Osteoblast (primary cell): ENCODE measurements around the gene PEDS1. TPM values are rescaled to one million over a fixed set of nuclear protein-coding genes. Genes with fewer than 3 reads are reported as not detected.

Experiments used
- DNase-seq: peaks from one replicate; pipeline ENCODE4 v3.0.0; 2011; ENCODE audit warnings: low spot score, mixed read lengths; ENCODE audit not compliant: insufficient read length; ENCODE audit errors: missing footprints
- H2AFZ ChIP-seq: 2 replicates; pipeline ENCODE4 v1.6.0; 2011; ENCODE audit warnings: mild to moderate bottlenecking, low read length
- H3K27ac ChIP-seq: 2 replicates; pipeline ENCODE4 v1.5.1; 2011; ENCODE audit warnings: mild to moderate bottlenecking, low read depth, low read length, moderate library complexity
- H3K27me3 ChIP-seq: 2 replicates; pipeline ENCODE4 v1.6.0; 2012; ENCODE audit warnings: mild to moderate bottlenecking, control low read depth, inconsistent platforms, low read length, moderate library complexity; ENCODE audit not compliant: insufficient read depth
- H3K36me3 ChIP-seq: 2 replicates; pipeline ENCODE4 v1.5.1; 2011; ENCODE audit warnings: mild to moderate bottlenecking, low read length, control low read depth, moderate library complexity; ENCODE audit not compliant: insufficient read depth
- H3K4me1 ChIP-seq: 2 replicates; pipeline ENCODE4 v1.5.1; 2011; ENCODE audit warnings: mild to moderate bottlenecking, low read length, control low read depth, moderate library complexity; ENCODE audit not compliant: insufficient read depth
- H3K4me2 ChIP-seq: 2 replicates; pipeline ENCODE4 v1.6.0; 2011; ENCODE audit warnings: mild to moderate bottlenecking, low read length; ENCODE audit not compliant: insufficient read depth
- H3K4me3 ChIP-seq: fragments of 200-600 bp; sonication (generic); 3 replicates; pipeline ENCODE4 v1.5.1; 2012; ENCODE audit warnings: mild to moderate bottlenecking, low read length, inconsistent platforms; ENCODE audit not compliant: insufficient read depth
- H3K79me2 ChIP-seq: 2 replicates; pipeline ENCODE4 v1.6.0; 2012; ENCODE audit warnings: mild to moderate bottlenecking, low read length, control low read depth, inconsistent platforms; ENCODE audit not compliant: insufficient read depth
- H3K9me3 ChIP-seq: 2 replicates; pipeline ENCODE4 v1.5.1; 2011; ENCODE audit warnings: low read depth, low read length, control low read depth
- H4K20me1 ChIP-seq: 2 replicates; pipeline ENCODE4 v1.6.0; 2012; ENCODE audit warnings: mild to moderate bottlenecking, low read length, control low read depth; ENCODE audit not compliant: insufficient read depth
- total RNA-seq: library from RNA; depleted of rRNA; stranded (reverse); fragments of >200 nt; gene quantifications from 2 replicates; pipeline ENCODE4 v1.2.3, GENCODE V29; 2012
- TF ChIP-seq, protein P1 (sequence below): IDR thresholded peaks from 2 replicates; pipeline ENCODE4 v1.5.1; 2011; ENCODE audit warnings: mild to moderate bottlenecking, low read depth, low read length, moderate library complexity; ENCODE audit errors: extremely low read depth

PEDS1 gene
- total RNA-seq, 1 donor = 37.6 TPM

DNA sequence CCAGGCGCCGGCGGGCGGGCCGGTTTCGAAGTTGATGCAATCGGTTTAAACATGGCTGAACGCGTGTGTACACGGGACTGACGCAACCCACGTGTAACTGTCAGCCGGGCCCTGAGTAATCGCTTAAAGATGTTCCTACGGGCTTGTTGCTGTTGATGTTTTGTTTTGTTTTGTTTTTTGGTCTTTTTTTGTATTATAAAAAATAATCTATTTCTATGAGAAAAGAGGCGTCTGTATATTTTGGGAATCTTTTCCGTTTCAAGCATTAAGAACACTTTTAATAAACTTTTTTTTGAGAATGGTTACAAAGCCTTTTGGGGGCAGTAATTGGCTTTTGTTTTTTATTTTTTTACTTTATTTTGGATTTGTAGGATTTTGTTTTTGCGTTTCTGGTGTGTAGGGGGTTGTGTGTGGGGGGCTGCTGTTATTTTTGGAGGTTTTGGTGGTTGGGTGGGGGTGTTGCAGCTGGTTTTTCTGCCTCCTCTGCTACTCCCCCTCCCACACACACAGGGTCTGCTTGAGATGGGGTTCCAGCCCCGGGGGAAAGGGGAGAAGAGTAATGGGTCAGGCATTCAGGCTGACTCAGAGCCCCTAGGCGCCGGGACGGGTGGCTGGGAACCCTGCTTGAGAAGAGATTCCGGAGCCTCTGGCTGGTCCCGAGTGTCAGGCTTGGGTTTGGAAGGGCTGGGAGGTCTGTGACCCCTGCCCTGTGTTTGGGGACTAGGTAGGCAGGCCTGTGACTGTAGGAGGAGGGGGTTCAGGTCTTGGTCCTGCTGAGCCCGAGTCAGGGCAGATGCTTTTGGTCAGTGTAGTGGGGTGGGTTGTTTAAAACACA, 39.1 kb upstream of the PEDS1 start:
- TF ChIP-seq, protein P1, sequence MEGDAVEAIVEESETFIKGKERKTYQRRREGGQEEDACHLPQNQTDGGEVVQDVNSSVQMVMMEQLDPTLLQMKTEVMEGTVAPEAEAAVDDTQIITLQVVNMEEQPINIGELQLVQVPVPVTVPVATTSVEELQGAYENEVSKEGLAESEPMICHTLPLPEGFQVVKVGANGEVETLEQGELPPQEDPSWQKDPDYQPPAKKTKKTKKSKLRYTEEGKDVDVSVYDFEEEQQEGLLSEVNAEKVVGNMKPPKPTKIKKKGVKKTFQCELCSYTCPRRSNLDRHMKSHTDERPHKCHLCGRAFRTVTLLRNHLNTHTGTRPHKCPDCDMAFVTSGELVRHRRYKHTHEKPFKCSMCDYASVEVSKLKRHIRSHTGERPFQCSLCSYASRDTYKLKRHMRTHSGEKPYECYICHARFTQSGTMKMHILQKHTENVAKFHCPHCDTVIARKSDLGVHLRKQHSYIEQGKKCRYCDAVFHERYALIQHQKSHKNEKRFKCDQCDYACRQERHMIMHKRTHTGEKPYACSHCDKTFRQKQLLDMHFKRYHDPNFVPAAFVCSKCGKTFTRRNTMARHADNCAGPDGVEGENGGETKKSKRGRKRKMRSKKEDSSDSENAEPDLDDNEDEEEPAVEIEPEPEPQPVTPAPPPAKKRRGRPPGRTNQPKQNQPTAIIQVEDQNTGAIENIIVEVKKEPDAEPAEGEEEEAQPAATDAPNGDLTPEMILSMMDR = no peak
- peaks cover 32% of the 10 kb centered on the region for H4K20me1 ChIP-seq
- DNase-seq = peak; percentile 98

DNA sequence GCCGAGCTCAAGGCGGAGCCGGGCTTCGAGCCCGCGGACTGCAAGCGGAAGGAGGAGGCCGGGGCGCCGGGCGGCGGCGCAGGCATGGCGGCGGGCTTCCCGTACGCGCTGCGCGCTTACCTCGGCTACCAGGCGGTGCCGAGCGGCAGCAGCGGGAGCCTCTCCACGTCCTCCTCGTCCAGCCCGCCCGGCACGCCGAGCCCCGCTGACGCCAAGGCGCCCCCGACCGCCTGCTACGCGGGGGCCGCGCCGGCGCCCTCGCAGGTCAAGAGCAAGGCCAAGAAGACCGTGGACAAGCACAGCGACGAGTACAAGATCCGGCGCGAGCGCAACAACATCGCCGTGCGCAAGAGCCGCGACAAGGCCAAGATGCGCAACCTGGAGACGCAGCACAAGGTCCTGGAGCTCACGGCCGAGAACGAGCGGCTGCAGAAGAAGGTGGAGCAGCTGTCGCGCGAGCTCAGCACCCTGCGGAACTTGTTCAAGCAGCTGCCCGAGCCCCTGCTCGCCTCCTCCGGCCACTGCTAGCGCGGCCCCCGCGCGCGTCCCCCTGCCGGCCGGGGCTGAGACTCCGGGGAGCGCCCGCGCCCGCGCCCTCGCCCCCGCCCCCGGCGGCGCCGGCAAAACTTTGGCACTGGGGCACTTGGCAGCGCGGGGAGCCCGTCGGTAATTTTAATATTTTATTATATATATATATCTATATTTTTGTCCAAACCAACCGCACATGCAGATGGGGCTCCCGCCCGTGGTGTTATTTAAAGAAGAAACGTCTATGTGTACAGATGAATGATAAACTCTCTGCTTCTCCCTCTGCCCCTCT, 38.2 kb upstream of the PEDS1 start:
- Histone ChIP-seq H3K4me1 (peaks cover 21% of the 10 kb centered on the region), H3K9me3 (no peaks in the 10 kb centered on the region), H3K4me3 (peak overlapping the region; percentile 86), H3K27me3 (no peaks in the 10 kb centered on the region), H3K4me2 (peak overlapping the region; percentile 88), H3K79me2 (peaks cover 40% of the 10 kb centered on the region), H2AFZ (no peak overlapping the region), H3K36me3 (no peaks in the 10 kb centered on the region), H4K20me1 (peaks cover 32% of the 10 kb centered on the region), H3K27ac (peak overlapping the region; percentile 96)
- DNase-seq = peak; percentile 92
- TF ChIP-seq, protein P1 = peak; percentile 5

More for the DNA sequence above, 39.1 kb upstream of the PEDS1 start:
- Histone ChIP-seq H3K27me3 (no peaks in the 10 kb centered on the region), H3K9me3 (no peaks in the 10 kb centered on the region), H3K4me3 (peak overlapping the region; percentile 86), H3K79me2 (peaks cover 40% of the 10 kb centered on the region), H2AFZ (no peak overlapping the region), H3K4me1 (peaks cover 17% of the 10 kb centered on the region), H3K4me2 (peak overlapping the region; percentile 88), H3K27ac (peak overlapping the region; percentile 96), H3K36me3 (no peaks in the 10 kb centered on the region)

DNA sequence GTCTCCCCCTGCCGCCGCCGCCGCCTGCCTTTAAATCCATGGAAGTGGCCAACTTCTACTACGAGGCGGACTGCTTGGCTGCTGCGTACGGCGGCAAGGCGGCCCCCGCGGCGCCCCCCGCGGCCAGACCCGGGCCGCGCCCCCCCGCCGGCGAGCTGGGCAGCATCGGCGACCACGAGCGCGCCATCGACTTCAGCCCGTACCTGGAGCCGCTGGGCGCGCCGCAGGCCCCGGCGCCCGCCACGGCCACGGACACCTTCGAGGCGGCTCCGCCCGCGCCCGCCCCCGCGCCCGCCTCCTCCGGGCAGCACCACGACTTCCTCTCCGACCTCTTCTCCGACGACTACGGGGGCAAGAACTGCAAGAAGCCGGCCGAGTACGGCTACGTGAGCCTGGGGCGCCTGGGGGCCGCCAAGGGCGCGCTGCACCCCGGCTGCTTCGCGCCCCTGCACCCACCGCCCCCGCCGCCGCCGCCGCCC, 37.6 kb upstream of the PEDS1 start:
- TF ChIP-seq, protein P1 = no peak
- peaks cover 32% of the 10 kb centered on the region for H4K20me1 ChIP-seq
- no peak overlapping the region for H2AFZ ChIP-seq
- peak; percentile 86 for DNase-seq
- H3K36me3 ChIP-seq = no peaks in the 10 kb centered on the region
- no peaks in the 10 kb centered on the region for H3K9me3 ChIP-seq
- peaks cover 40% of the 10 kb centered on the region for H3K79me2 ChIP-seq
- H3K4me2 ChIP-seq = peak overlapping the region; percentile 88
- H3K4me1 ChIP-seq = peaks cover 24% of the 10 kb centered on the region
- H3K4me3 ChIP-seq = peak overlapping the region; percentile 86
- H3K27ac ChIP-seq = peak overlapping the region; percentile 96
- no peaks in the 10 kb centered on the region for H3K27me3 ChIP-seq
